ENCODE data around the gene GRIK3. TPM values are rescaled to one million over a fixed set of nuclear protein-coding genes. Genes with fewer than 3 reads are reported as not detected.
"Not testable (repeated sequence)": the region's sequence is repeated elsewhere in the genome, so short reads cannot be mapped to it uniquely, and the experiment has no call there.

GRIK3 gene
- 9.3 TPM for polyA plus RNA-seq (2012; ENCODE audit: insufficient read depth, insufficient read length, low read depth)

GRCh38 chr1:37034121-37035013 is at the start of gene GRIK3:
GRIK3 (minus strand) TSS chr1:37034515; CDS start chr1:37034108, 407 bp downstream.
- H3K9me3 ChIP-seq = no peaks in the 10 kb centered on the region
- peak within 1 kb of the TSS; percentile 62 for H3K4me3 ChIP-seq (ENCODE audit: low read depth, low read length)
- TF ChIP-seq CTCF (IDR thresholded peaks at IDR 0.05; ENCODE audit: low read depth, low read length) = no peak
- peaks cover 14% of the 10 kb centered on the region for H3K4me1 ChIP-seq
- no peaks in the 10 kb centered on the region for H3K36me3 ChIP-seq
- peak; percentile 79 for DNase-seq
- peaks cover 4% of the 10 kb centered on the region; the same call in 1 of the 2 replicates for H3K27me3 ChIP-seq

- no peaks in the 10 kb centered on the region for H3K36me3 ChIP-seq
- H3K4me1 ChIP-seq = no peaks in the 10 kb centered on the region
- no peaks in the 10 kb centered on the region for H3K27me3 ChIP-seq
- H3K4me3 ChIP-seq (ENCODE audit: low read depth, low read length) = no peak overlapping the region
- no peak for DNase-seq
- TF ChIP-seq CTCF (IDR thresholded peaks at IDR 0.05; ENCODE audit: low read depth, low read length) = no peak
- H3K9me3 ChIP-seq = no peaks in the 10 kb centered on the region
Measured at GRCh38 chr1:37084013-37084412, 49.7 kb upstream of the GRIK3 start.

GRCh38 chr1:37083603-37084002 is 49.3 kb upstream of the GRIK3 start:
- no peak overlapping the region for H3K4me3 ChIP-seq (ENCODE audit: low read depth, low read length)
- no peaks in the 10 kb centered on the region for H3K9me3 ChIP-seq
- no peak for DNase-seq
- no peak for TF ChIP-seq CTCF (IDR thresholded peaks at IDR 0.05; ENCODE audit: low read depth, low read length)
- H3K4me1 ChIP-seq = no peaks in the 10 kb centered on the region
- no peaks in the 10 kb centered on the region for H3K27me3 ChIP-seq
- H3K36me3 ChIP-seq = no peaks in the 10 kb centered on the region

- not testable (repeated sequence) for H3K36me3 ChIP-seq; H3K9me3 ChIP-seq; DNase-seq; H3K4me3 ChIP-seq (ENCODE audit: low read depth, low read length); H3K27me3 ChIP-seq; H3K4me1 ChIP-seq
Measured at GRCh38 chr1:37080296-37080986, 46.1 kb upstream of the GRIK3 start.

- H3K36me3 ChIP-seq = no peaks in the 10 kb centered on the region
- no peak for DNase-seq
- no peaks in the 10 kb centered on the region for H3K27me3 ChIP-seq
- H3K4me3 ChIP-seq (ENCODE audit: low read depth, low read length) = no peak overlapping the region
- TF ChIP-seq CTCF (IDR thresholded peaks at IDR 0.05; ENCODE audit: low read depth, low read length) = no peak
- peaks cover 2% of the 10 kb centered on the region; the same call in 1 of the 2 replicates for H3K4me1 ChIP-seq
- no peaks in the 10 kb centered on the region for H3K9me3 ChIP-seq
Measured at GRCh38 chr1:37078866-37079265, 44.6 kb upstream of the GRIK3 start.

- Histone ChIP-seq H3K27me3 (no peaks in the 10 kb centered on the region), H3K36me3 (no peaks in the 10 kb centered on the region), H3K4me3 (ENCODE audit: low read depth, low read length) (no peak overlapping the region), H3K4me1 (peaks cover 16% of the 10 kb centered on the region), H3K9me3 (no peaks in the 10 kb centered on the region)
- no peak for TF ChIP-seq CTCF (IDR thresholded peaks at IDR 0.05; ENCODE audit: low read depth, low read length)
- DNase-seq = no peak
Measured at GRCh38 chr1:37076168-37076567, 41.9 kb upstream of the GRIK3 start.
